ENCODE results near the gene CPXM2. TPM values are rescaled to one million over a fixed set of nuclear protein-coding genes. Genes with fewer than 3 reads are reported as not detected.

CPXM2 gene
- total RNA-seq, 1 experiment from 2014 or later: 0.12 TPM

DNA sequence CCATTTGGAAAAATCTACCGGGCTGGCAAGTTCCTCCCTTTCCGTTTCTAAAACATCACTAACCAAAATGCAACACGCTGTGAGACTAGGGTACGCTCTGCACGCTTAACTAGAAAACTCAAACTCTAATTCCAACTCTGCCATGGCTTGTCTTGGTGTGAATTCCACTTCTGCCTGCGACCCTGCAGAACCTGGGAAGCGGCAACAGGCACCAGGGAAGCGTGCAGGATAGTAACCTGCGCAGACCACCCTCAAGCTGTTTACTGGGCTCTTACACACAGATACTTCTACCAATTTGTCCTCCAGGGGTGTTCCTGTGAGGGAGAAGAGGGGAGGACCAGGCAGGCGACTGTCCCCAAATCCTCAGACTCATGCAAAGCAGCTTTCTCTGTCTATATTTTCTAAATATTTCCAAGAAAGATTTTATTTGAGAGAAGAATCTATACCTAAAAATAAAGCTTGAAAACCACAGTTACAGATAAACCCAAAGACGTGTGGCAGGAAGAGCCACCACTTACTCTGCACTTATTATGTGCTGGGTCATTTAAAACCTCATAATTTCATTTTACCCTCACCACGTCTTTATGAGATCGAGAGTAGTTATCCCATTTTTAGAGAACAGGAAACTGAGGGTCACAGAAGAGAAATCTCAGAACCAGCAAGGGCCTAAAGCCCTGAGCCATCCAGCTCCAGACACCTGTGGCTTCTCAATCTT lies 52.9 kb downstream of the CPXM2 start:
- Histone ChIP-seq H2AFZ (ENCODE audit: low read depth, low read length, poor library complexity, severe bottlenecking) (no peak overlapping the region), H3K4me1 (ENCODE audit: control insufficient read depth in 1 of 2, insufficient read depth in 2 of 2, low read length in 2 of 2) (no peaks in the 10 kb centered on the region), H3K79me2 (ENCODE audit: insufficient read depth, low read length) (no peaks in the 10 kb centered on the region), H3K9ac (ENCODE audit: low read length) (no peak overlapping the region), H3K4me2 (ENCODE audit: low read length) (no peak overlapping the region), H4K20me1 (ENCODE audit: insufficient read depth) (no peaks in the 10 kb centered on the region), H3K9me3 (ENCODE audit: control insufficient read depth in 1 of 2, insufficient read depth in 1 of 2, low read depth in 1 of 2, low read length in 2 of 2) (no peaks in the 10 kb centered on the region), H3K27me3 (ENCODE audit: insufficient read depth, low read length) (peaks cover 91% of the 10 kb centered on the region), H3K36me3 (ENCODE audit: control insufficient read depth in 1 of 2, insufficient read depth in 2 of 2, low read length in 2 of 2) (no peaks in the 10 kb centered on the region), H3K4me3 (replicated peaks in 1 of 2; ENCODE audit: low read depth in 1 of 2, low read length in 2 of 2) (no peak overlapping the region), H3K27ac (ENCODE audit: low read depth, low read length) (no peak overlapping the region), H3K9me2 (ENCODE audit: insufficient read depth) (no peaks in the 10 kb centered on the region)
- ATAC-seq (no peak), DNase-seq (ENCODE audit: low read depth, low spot score) (no peak)
- CTCF ChIA-PET: no interaction called here
- intact Hi-C loops (cut with micrococcal nuclease): no loop called here
- POLR2A ChIA-PET: no interaction called here
- TF ChIP-seq, protein P1, sequence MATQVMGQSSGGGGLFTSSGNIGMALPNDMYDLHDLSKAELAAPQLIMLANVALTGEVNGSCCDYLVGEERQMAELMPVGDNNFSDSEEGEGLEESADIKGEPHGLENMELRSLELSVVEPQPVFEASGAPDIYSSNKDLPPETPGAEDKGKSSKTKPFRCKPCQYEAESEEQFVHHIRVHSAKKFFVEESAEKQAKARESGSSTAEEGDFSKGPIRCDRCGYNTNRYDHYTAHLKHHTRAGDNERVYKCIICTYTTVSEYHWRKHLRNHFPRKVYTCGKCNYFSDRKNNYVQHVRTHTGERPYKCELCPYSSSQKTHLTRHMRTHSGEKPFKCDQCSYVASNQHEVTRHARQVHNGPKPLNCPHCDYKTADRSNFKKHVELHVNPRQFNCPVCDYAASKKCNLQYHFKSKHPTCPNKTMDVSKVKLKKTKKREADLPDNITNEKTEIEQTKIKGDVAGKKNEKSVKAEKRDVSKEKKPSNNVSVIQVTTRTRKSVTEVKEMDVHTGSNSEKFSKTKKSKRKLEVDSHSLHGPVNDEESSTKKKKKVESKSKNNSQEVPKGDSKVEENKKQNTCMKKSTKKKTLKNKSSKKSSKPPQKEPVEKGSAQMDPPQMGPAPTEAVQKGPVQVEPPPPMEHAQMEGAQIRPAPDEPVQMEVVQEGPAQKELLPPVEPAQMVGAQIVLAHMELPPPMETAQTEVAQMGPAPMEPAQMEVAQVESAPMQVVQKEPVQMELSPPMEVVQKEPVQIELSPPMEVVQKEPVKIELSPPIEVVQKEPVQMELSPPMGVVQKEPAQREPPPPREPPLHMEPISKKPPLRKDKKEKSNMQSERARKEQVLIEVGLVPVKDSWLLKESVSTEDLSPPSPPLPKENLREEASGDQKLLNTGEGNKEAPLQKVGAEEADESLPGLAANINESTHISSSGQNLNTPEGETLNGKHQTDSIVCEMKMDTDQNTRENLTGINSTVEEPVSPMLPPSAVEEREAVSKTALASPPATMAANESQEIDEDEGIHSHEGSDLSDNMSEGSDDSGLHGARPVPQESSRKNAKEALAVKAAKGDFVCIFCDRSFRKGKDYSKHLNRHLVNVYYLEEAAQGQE (IDR thresholded peaks at IDR 0.05; ENCODE audit: low read depth): no peak
- TF ChIP-seq ELF1 (IDR thresholded peaks at IDR 0.05; ENCODE audit: borderline replicate concordance, low read depth): no peak
- no TSS peak for BruUV-seq (replicated peaks)
- RAD21 ChIA-PET (ENCODE audit: low non-redundant PET in 1 of 2, low total read pairs in 2 of 2, uncharacterized antibody in 2 of 2, unreplicated experiment in 2 of 2): no interaction called here

DNA sequence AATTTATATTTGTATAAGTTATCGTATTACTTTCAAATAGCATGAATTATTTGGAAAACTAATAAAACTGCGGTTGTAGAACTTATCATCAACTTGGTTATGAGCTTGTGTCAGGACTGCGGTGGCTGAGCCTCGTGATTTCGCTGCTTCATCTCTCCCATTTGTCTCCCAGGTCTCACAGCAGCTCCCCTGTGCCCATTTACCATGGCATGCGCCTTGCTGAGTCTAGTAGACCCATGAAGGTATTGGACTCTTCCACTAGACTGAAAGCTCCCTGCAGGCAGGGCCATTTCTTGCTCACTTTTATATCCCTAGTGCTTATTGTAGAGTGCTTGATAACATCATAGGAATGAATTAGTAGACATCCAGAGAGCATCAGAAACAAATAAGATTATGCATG lies 53.9 kb downstream of the CPXM2 start:
- H3K79me2 ChIP-seq (ENCODE audit: insufficient read depth, low read length): no peaks in the 10 kb centered on the region
- no peaks in the 10 kb centered on the region for H3K4me1 ChIP-seq (ENCODE audit: control insufficient read depth in 1 of 2, insufficient read depth in 2 of 2, low read length in 2 of 2)
- H3K27ac ChIP-seq (ENCODE audit: low read depth, low read length): no peak overlapping the region
- H3K27me3 ChIP-seq (ENCODE audit: insufficient read depth, low read length): peaks cover 83% of the 10 kb centered on the region
- H2AFZ ChIP-seq (ENCODE audit: low read depth, low read length, poor library complexity, severe bottlenecking): no peak overlapping the region
- ChIA-PET POLR2A (no interaction called here), CTCF (no interaction called here), RAD21 (ENCODE audit: low non-redundant PET in 1 of 2, low total read pairs in 2 of 2, uncharacterized antibody in 2 of 2, unreplicated experiment in 2 of 2) (no interaction called here)
- ATAC-seq: no peak
- H3K9ac ChIP-seq (ENCODE audit: low read length): no peak overlapping the region
- no peaks in the 10 kb centered on the region for H3K36me3 ChIP-seq (ENCODE audit: control insufficient read depth in 1 of 2, insufficient read depth in 2 of 2, low read length in 2 of 2)
- H3K4me2 ChIP-seq (ENCODE audit: low read length): no peak overlapping the region
- intact Hi-C loops (cut with micrococcal nuclease): no loop called here
- no TSS peak for BruUV-seq (replicated peaks)
- no peaks in the 10 kb centered on the region for H4K20me1 ChIP-seq (ENCODE audit: insufficient read depth)
- no peak for DNase-seq (ENCODE audit: low read depth, low spot score)
- no peaks in the 10 kb centered on the region for H3K9me3 ChIP-seq (ENCODE audit: control insufficient read depth in 1 of 2, insufficient read depth in 1 of 2, low read depth in 1 of 2, low read length in 2 of 2)
- H3K9me2 ChIP-seq (ENCODE audit: insufficient read depth): no peaks in the 10 kb centered on the region
- no peak overlapping the region for H3K4me3 ChIP-seq (replicated peaks in 1 of 2; ENCODE audit: low read depth in 1 of 2, low read length in 2 of 2)
- TF ChIP-seq SP1 (IDR thresholded peaks at IDR 0.05; ENCODE audit: low read depth) (no peak), SIN3A (IDR thresholded peaks at IDR 0.05; ENCODE audit: low read depth) (no peak), EZH2phosphoT487 (IDR thresholded peaks at IDR 0.05; ENCODE audit: borderline replicate concordance) (no peak), FOSL1 (IDR thresholded peaks at IDR 0.05; ENCODE audit: low read depth) (no peak), CEBPB (IDR thresholded peaks at IDR 0.05; ENCODE audit: low read depth) (no peak), POLR2AphosphoS5 (IDR thresholded peaks at IDR 0.05; ENCODE audit: low read depth, low read length) (no peak), JUND (IDR thresholded peaks at IDR 0.05) (no peak), RAD21 (IDR thresholded peaks at IDR 0.05; ENCODE audit: low read depth) (no peak), TCF7L2 (IDR thresholded peaks at IDR 0.05; ENCODE audit: borderline replicate concordance, extremely low read depth, insufficient read depth, insufficient read length) (no peak), ZFX (IDR thresholded peaks at IDR 0.05) (no peak), POLR2A (IDR thresholded peaks at IDR 0.05; ENCODE audit: borderline replicate concordance, extremely low read depth, insufficient read depth, insufficient read length) (no peak), ZNF274 (IDR thresholded peaks at IDR 0.05; ENCODE audit: low read depth, low read length) (no peak), EGR1 (IDR thresholded peaks at IDR 0.05; ENCODE audit: low read depth) (no peak)
- TF ChIP-seq, protein P2, sequence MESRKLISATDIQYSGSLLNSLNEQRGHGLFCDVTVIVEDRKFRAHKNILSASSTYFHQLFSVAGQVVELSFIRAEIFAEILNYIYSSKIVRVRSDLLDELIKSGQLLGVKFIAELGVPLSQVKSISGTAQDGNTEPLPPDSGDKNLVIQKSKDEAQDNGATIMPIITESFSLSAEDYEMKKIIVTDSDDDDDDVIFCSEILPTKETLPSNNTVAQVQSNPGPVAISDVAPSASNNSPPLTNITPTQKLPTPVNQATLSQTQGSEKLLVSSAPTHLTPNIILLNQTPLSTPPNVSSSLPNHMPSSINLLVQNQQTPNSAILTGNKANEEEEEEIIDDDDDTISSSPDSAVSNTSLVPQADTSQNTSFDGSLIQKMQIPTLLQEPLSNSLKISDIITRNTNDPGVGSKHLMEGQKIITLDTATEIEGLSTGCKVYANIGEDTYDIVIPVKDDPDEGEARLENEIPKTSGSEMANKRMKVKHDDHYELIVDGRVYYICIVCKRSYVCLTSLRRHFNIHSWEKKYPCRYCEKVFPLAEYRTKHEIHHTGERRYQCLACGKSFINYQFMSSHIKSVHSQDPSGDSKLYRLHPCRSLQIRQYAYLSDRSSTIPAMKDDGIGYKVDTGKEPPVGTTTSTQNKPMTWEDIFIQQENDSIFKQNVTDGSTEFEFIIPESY (IDR thresholded peaks at IDR 0.05; ENCODE audit: extremely low read depth, insufficient replicate concordance, low read length): no peak
- TF ChIP-seq, protein P3, sequence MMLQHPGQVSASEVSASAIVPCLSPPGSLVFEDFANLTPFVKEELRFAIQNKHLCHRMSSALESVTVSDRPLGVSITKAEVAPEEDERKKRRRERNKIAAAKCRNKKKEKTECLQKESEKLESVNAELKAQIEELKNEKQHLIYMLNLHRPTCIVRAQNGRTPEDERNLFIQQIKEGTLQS (IDR thresholded peaks at IDR 0.05): no peak

Measured in HCT116 (cell line).